Natural killer cell treated with Interleukin-12 subunit alpha and Interleukin-12 subunit beta and Interleukin-15 and Interleukin-18, amount 100 ng/mL, for 72 hours (primary cell): ENCODE data around the gene PAIP1. TPM values are rescaled to one million over a fixed set of nuclear protein-coding genes. Genes with fewer than 3 reads are reported as not detected.
"Not testable (repeated sequence)": the region's sequence is repeated elsewhere in the genome, so short reads cannot be mapped to it uniquely, and the experiment has no call there.

Source experiments
- ATAC-seq, 2 donors: fragments of 150-1000 bp; cut with Tn5 transposase in 1 of 2; sonication (Bioruptor Pico), chemical (Tn5 transposase) in 1 of 2; 2 replicates each; pipeline ENCODE4 v1.10.0; 2021
- DNase-seq: peaks from one replicate; pipeline ENCODE4 v3.0.0; 2022; ENCODE audit warnings: low spot score
- H3K27ac Mint-ChIP-seq, 2 donors: 1 replicate in 1 of 2; 2 replicates in 1 of 2; pipeline ENCODE4 v1.8.0; 2022; ENCODE audit warnings: mixed read lengths in 2 of 2, mild to moderate bottlenecking in 1 of 2, moderate library complexity in 1 of 2
- H3K27me3 Mint-ChIP-seq, 2 donors: 1 replicate in 1 of 2; 2 replicates in 1 of 2; pipeline ENCODE4 v1.8.0; 2022; ENCODE audit warnings: mixed read lengths in 2 of 2
- H3K36me3 Mint-ChIP-seq: one replicate; pipeline ENCODE4 v1.8.0; 2022; ENCODE audit warnings: mixed read lengths
- H3K4me1 Mint-ChIP-seq, 2 donors: 1 replicate in 1 of 2; 2 replicates in 1 of 2; pipeline ENCODE4 v1.8.0; 2022; ENCODE audit warnings: low read depth in 2 of 2, mixed read lengths in 2 of 2, mild to moderate bottlenecking in 1 of 2
- H3K4me3 Mint-ChIP-seq: one replicate; pipeline ENCODE4 v1.8.0; 2022; ENCODE audit warnings: mixed read lengths
- H3K9me3 Mint-ChIP-seq: 2 replicates; pipeline ENCODE4 v1.8.0; 2022; ENCODE audit warnings: mixed read lengths
- total RNA-seq, 2 donors: library from RNA; stranded (reverse); gene quantifications; one replicate each; pipeline ENCODE4 v1.2.3, GENCODE V29; 2022

The PAIP1 gene
- total RNA-seq, 2 donors from 2014 or later = 47.9 to 57.0 TPM

DNA sequence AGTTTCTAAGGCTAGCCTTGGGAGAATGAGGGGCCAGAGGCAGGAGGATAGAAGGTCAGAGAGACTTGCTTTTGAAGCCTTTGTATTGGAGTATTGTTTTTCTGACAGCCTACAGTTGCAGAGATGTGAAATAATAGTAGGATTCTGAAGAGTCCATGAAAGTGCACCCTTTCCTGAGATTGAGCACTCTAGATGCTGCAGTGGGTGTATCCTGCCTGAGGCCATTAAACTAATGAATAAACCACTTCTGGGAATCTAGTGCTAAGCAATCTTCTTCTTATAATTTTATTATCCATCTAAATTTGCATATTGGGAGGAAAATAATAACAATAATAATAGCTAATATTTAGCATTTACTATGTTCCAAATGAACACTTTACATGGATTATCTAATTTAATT lies 26.8 kb upstream of the PAIP1 start:
- DNase-seq (no peak), ATAC-seq (no peak)
- Mint-ChIP-seq H3K4me1 (peaks cover 0 to 2% of the 10 kb centered on the region in 2 donors), H3K4me3 (no peak overlapping the region), H3K9me3 (no peaks in the 10 kb centered on the region), H3K27me3 (no peaks in the 10 kb centered on the region), H3K36me3 (peaks cover 6% of the 10 kb centered on the region), H3K27ac (no peak overlapping the region)

DNA sequence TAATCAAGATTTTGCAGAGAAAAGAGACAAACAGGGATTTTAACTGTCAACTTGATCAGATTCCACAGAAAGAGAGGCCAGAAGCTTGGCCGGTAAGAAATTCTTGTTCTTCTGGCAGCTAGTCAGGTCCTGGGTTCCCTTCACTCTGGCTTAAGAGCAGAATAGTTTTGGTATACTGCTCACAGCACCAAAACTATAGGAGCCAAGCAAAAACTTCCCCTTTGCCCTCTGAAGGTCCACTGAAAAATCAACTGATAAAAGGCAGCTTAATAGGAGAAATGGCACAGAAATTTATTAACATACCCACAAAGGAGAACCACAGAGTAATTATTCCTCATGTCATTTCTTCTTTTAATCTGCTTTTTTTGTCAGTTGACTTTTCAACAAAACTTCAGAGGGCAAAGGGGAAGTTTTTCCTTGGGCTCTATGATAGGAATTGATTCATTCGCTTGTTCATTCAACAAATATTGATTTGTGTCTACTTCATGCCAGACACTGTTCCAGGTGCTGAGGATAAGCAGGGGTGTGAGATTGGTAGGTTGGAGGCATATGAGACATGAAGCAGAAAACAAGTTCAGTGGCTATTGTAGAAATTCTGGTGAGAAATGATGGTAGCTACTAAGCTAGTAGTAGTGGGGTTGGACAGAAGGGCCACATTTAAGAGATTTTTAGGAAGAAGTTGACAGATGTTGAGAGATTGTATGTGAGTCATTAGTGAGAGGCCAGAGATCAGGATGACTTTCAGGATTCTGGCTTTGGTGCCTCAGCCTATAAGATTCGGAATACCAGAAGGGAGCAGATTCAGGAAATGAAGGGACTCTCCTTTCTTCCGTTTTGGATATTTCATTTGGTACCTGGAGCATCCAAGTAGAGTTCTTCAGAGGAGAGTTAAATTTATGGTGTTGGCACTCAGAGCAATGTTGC lies 25.5 kb upstream of the PAIP1 start:
- Mint-ChIP-seq H3K4me3 (no peak overlapping the region), H3K4me1 (peaks cover 0 to 2% of the 10 kb centered on the region in 2 donors), H3K27me3 (no peaks in the 10 kb centered on the region), H3K36me3 (peaks cover 6% of the 10 kb centered on the region), H3K27ac (no peak overlapping the region), H3K9me3 (no peaks in the 10 kb centered on the region)
- ATAC-seq (no peak), DNase-seq (no peak)

- Mint-ChIP-seq H3K27me3 (no peaks in the 10 kb centered on the region), H3K4me1 (peaks cover 0 to 2% of the 10 kb centered on the region in 2 donors), H3K9me3 (no peaks in the 10 kb centered on the region), H3K4me3 (no peak overlapping the region), H3K36me3 (peaks cover 6% of the 10 kb centered on the region), H3K27ac (no peak overlapping the region)
- no peak for ATAC-seq
- no peak for DNase-seq
These were observed 24.5 kb upstream of the PAIP1 start for GRCh38 chr5:43581398-43581797.

DNA sequence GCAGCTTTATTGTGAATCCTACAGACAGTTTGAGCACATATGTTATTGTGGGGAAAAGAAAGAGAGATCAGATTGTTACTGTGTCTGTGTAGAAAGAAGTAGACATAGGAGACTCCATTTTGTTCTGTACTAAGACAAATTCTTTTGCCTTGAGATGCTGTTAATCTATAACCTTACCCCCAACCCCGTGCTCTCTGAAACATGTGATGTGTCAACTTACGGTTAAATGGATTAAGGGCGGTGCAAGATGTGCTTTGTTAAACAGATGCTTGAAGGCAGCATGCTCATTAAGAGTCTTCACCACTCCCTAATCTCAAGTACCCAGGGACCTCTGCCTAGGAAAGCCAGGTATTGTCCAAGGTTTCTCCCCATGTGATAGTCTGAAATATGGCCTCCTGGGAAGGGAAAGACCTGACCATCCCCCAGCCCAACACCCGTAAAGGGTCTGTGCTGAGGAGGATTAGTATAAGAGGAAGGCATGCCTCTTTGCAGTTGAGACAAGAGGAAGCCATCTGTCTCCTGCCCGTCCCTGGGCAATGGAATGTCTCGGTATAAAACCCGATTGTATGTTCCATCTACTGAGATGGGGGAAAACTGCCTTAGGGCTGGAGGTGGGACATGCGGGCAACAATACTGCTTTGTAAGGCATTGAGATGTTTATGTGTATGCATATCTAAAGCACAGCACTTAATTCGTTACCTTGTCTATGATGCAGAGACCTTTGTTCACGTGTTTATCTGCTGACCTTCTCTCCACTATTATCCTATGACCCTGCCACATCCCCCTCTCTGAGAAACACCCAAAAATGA lies 23.7 kb upstream of the PAIP1 start:
- H3K9me3 Mint-ChIP-seq, DNase-seq, H3K36me3 Mint-ChIP-seq, H3K27me3 Mint-ChIP-seq, H3K4me3 Mint-ChIP-seq, ATAC-seq, H3K27ac Mint-ChIP-seq, H3K4me1 Mint-ChIP-seq: not testable (repeated sequence)

- Mint-ChIP-seq H3K4me3 (no peak overlapping the region), H3K36me3 (no peaks in the 10 kb centered on the region), H3K27me3 (no peaks in the 10 kb centered on the region), H3K9me3 (no peaks in the 10 kb centered on the region), H3K4me1 (no peaks in the 10 kb centered on the region), H3K27ac (no peak overlapping the region)
- ATAC-seq (no peak), DNase-seq (no peak)
These were observed 16.2 kb upstream of the PAIP1 start for GRCh38 chr5:43573058-43573457.

GRCh38 chr5:43572357-43572756 lies 15.5 kb upstream of the PAIP1 start:
- H3K36me3 Mint-ChIP-seq = no peaks in the 10 kb centered on the region
- H3K27me3 Mint-ChIP-seq = no peaks in the 10 kb centered on the region
- H3K4me1 Mint-ChIP-seq = no peaks in the 10 kb centered on the region
- H3K9me3 Mint-ChIP-seq = no peaks in the 10 kb centered on the region
- no peak overlapping the region for H3K4me3 Mint-ChIP-seq
- no peak for ATAC-seq
- no peak for DNase-seq
- H3K27ac Mint-ChIP-seq = no peak overlapping the region

GRCh38 chr5:43571237-43571636 lies 14.4 kb upstream of the PAIP1 start:
- no peaks in the 10 kb centered on the region for H3K4me1 Mint-ChIP-seq
- no peak overlapping the region for H3K27ac Mint-ChIP-seq
- no peaks in the 10 kb centered on the region for H3K36me3 Mint-ChIP-seq
- no peak for DNase-seq
- no peak for ATAC-seq
- H3K9me3 Mint-ChIP-seq = no peaks in the 10 kb centered on the region
- H3K4me3 Mint-ChIP-seq = no peak overlapping the region
- H3K27me3 Mint-ChIP-seq = no peaks in the 10 kb centered on the region

DNA sequence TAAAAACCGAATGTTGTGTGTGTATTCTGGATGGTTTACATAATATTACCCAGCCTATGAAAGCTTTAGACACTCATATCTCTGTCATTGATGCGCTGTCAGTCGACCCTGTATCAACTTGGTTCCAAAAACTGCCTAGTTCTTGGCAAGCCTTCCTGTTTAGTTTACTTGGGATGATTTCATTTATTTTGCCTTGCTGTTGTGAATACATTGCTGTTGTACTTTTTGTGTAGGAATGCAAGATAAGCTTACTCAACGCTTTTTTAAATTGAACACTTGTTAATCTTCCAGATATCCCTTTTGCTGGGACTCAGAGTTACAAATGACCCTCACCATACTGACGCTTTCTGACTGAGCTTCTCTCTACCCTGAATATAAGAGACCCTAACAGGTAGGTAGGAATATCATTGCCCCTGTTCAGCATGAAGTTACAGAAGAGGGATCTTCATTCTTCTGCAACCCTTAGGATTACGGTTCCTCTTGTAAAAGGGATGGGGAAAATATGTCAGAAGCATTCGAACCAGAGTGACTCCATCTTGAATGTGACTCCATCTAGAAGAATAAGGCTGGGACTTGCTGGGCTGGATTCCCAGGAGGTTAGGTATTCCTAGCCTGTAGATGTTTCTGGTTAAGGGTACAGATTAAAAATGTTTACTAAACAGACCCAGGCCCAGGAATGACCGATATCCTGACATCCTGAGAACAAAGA lies 13.7 kb upstream of the PAIP1 start:
- Mint-ChIP-seq H3K27me3 (no peaks in the 10 kb centered on the region), H3K27ac (no peak overlapping the region), H3K36me3 (no peaks in the 10 kb centered on the region), H3K4me1 (no peaks in the 10 kb centered on the region), H3K9me3 (no peaks in the 10 kb centered on the region), H3K4me3 (no peak overlapping the region)
- ATAC-seq (no peak), DNase-seq (no peak)

- Mint-ChIP-seq H3K9me3 (no peaks in the 10 kb centered on the region), H3K27ac (no peak overlapping the region), H3K36me3 (no peaks in the 10 kb centered on the region), H3K4me1 (no peaks in the 10 kb centered on the region), H3K4me3 (no peak overlapping the region), H3K27me3 (no peaks in the 10 kb centered on the region)
- DNase-seq = no peak
- no peak for ATAC-seq
These were observed 12.4 kb upstream of the PAIP1 start for GRCh38 chr5:43569236-43569746.

DNA sequence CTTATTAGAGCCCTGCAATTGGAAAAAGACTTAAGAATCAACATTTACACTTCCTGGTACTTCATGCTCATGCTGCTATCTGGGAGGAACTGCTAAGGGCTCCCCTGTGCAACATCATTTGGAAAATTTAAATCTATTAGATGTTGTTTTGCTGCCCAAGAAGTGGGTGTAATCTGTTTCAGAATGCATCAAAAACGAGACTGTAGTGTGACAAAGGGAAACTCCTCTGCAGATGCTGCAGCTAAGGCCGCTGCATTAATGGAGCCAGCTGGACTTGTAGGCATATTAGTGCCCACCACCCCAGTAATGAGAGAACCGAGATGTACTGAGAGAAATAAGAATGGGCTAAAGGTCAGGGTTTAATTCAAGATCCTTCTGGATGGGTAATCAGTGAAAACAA lies 11.1 kb upstream of the PAIP1 start:
- no peaks in the 10 kb centered on the region for H3K36me3 Mint-ChIP-seq
- no peak overlapping the region for H3K4me3 Mint-ChIP-seq
- no peaks in the 10 kb centered on the region for H3K4me1 Mint-ChIP-seq
- H3K9me3 Mint-ChIP-seq = no peaks in the 10 kb centered on the region
- no peak overlapping the region for H3K27ac Mint-ChIP-seq
- H3K27me3 Mint-ChIP-seq = no peaks in the 10 kb centered on the region
- DNase-seq (no peak), ATAC-seq (no peak)

- DNase-seq (no peak), ATAC-seq (no peak)
- H3K9me3 Mint-ChIP-seq = no peaks in the 10 kb centered on the region
- no peaks in the 10 kb centered on the region for H3K4me1 Mint-ChIP-seq
- H3K4me3 Mint-ChIP-seq = no peak overlapping the region
- no peaks in the 10 kb centered on the region for H3K36me3 Mint-ChIP-seq
- H3K27me3 Mint-ChIP-seq = peaks cover 0 to 5% of the 10 kb centered on the region in 2 donors
- H3K27ac Mint-ChIP-seq = no peak overlapping the region
These were observed 8.2 kb upstream of the PAIP1 start for GRCh38 chr5:43565043-43565442.

GRCh38 chr5:43564289-43564850 lies 7.5 kb upstream of the PAIP1 start:
- H3K27ac Mint-ChIP-seq = no peak overlapping the region
- H3K4me3 Mint-ChIP-seq = no peak overlapping the region
- DNase-seq = no peak
- no peaks in the 10 kb centered on the region for H3K4me1 Mint-ChIP-seq
- ATAC-seq = no peak
- H3K27me3 Mint-ChIP-seq = peaks cover 0 to 5% of the 10 kb centered on the region in 2 donors
- H3K36me3 Mint-ChIP-seq = no peaks in the 10 kb centered on the region
- H3K9me3 Mint-ChIP-seq = no peaks in the 10 kb centered on the region

DNA sequence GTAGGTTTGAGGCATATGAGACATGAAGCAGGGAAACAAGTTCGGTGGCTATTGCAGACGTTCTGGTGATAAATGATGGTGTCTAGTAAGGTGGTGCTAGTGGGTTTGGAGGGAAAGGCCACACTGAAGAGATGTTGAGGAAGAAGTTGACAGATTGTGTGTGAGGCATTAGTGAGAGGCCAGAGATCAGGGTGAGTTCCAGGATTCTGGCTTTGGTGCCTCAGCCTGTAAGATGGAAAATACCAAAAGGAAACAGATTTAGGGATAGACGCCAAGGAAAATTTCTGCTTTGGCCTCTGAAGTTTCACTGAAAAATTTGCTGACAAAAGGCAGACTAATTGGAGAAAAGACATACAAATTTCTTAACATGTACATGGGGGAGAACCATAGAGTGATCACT lies 6.4 kb upstream of the PAIP1 start:
- H3K9me3 Mint-ChIP-seq = no peaks in the 10 kb centered on the region
- no peak overlapping the region for H3K27ac Mint-ChIP-seq
- DNase-seq = no peak

More for the DNA sequence above, 6.4 kb upstream of the PAIP1 start:
- ATAC-seq = no peak
- Mint-ChIP-seq H3K4me3 (no peak overlapping the region), H3K4me1 (peaks cover 0 to 3% of the 10 kb centered on the region in 2 donors), H3K27me3 (peaks cover 0 to 5% of the 10 kb centered on the region in 2 donors), H3K36me3 (no peaks in the 10 kb centered on the region)
